Esophagus squamous epithelium (tissue), 5 donors: ENCODE results near the gene LMNTD2. TPM values are rescaled to one million over a fixed set of nuclear protein-coding genes. Genes with fewer than 3 reads are reported as not detected.
A peak's percentile ranks its signal among the peaks of the same experiment; 100 is the strongest.

ENCODE experiments used
- DNase-seq: peaks from one replicate; lab custom pipeline; 2025; lab: John Stamatoyannopoulos, UW
- H3K27ac ChIP-seq, 4 donors: fragments of 200-600 bp; sonication (generic); one replicate each; pipeline ENCODE4 v1.5.1; 2016 to 2019; ENCODE audit warnings: mild to moderate bottlenecking in 1 of 4
- H3K27me3 ChIP-seq, 4 donors: fragments of 200-600 bp; sonication (generic); 1 replicate in 3 of 4; 2 replicates in 1 of 4; pipeline versions ENCODE4 v1.5.1 to v1.6.0; 2017 to 2021; ENCODE audit warnings: antibody characterized with exemption in 1 of 4
- H3K36me3 ChIP-seq, 3 donors: fragments of 200-600 bp; sonication (generic); one replicate each; pipeline ENCODE4 v1.5.1; 2016 to 2019
- H3K4me1 ChIP-seq, 3 donors: fragments of 200-600 bp; sonication (generic); one replicate each; pipeline ENCODE4 v1.5.1; 2017 to 2019
- H3K4me3 ChIP-seq, 4 donors: fragments of 200-600 bp; sonication (generic); 1 replicate in 3 of 4; 2 replicates in 1 of 4; pipeline ENCODE4 v1.5.1; 2016 to 2019; ENCODE audit warnings: mild to moderate bottlenecking in 2 of 4, moderate library complexity in 1 of 4
- H3K9me3 ChIP-seq, 3 donors: fragments of 200-600 bp; sonication (generic); one replicate each; pipeline ENCODE4 v1.5.1; 2016 to 2019
- CTCF ChIP-seq, 6 experiments: fragments of 450-650 bp in 4 of 6; fragments of 200-600 bp in 2 of 6; sonication (generic) in 2 of 6; IDR thresholded peaks; one replicate each; pipeline ENCODE4 v1.5.1; 2016 to 2019; ENCODE audit warnings: antibody characterized with exemption in 6 of 6, mild to moderate bottlenecking in 4 of 6, moderate library complexity in 4 of 6
- POLR2A ChIP-seq, 4 donors: fragments of 450-650 bp; IDR thresholded peaks; one replicate each; pipeline ENCODE4 v1.6.1; 2017; ENCODE audit warnings: antibody characterized with exemption in 4 of 4, mild to moderate bottlenecking in 4 of 4, moderate library complexity in 3 of 4
- WGBS, 2 donors: methylation state at CpG; one replicate each; pipeline ENCODE4 v1.1.5; 2018; 5-methylcytosine and 5-hydroxymethylcytosine counted together
- intact Hi-C: fragments of 100-400 bp; cut with DNase I; formaldehyde crosslinking; loops from one replicate; pipeline ENCODE4 v1.15.0; 2022
- total RNA-seq, 4 donors: library from RNA; depleted of rRNA; stranded (reverse); fragments of >200 nt; gene quantifications; one replicate each; pipeline ENCODE4 v1.1.0, GENCODE V29; 2016
- donor health status: DM: yes; HTN: yes; CAD: no.

LMNTD2 gene, protein sequence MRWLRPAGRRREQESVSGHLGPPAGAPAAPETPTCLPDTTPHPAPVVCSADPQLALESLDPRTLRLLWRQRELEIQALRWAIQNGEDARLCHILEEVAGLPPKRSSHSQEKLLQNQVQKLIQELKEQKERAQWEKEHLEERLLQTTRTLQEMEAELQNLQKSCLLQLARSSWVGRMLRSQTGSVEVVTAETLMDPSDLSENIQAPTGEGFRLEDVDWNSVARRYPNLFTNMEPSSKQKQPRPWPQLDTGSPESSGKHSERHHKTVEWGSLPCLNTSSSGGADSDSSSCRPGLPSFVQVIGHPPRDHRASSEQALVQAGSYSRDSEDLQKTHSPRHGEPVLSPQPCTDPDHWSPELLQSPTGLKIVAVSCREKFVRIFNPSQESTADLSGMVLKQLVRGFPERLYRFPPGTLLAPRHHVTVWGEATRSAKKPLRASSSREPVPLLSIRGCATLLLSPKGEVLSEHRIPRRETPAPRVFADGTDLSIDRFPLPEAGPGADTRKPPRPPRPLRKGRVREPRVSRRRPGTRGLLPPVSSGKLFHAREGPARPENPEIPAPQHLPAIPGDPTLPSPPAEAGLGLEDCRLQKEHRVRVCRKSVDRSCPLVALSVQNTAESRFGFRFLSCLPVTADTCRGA
- total RNA-seq = 1 to 10 TPM; 2.1 to 4.6 (median 3.8) TPM

GRCh38 chr11:560305-561147 is at the start of gene LMNTD2, which contains the start of gene RASSF7:
Gene LMNTD2, minus strand, starts transcription at chr11:560738. Its CDS starts 22 bp downstream, at chr11:560716.
Gene RASSF7, plus strand, starts transcription at chr11:560970. Its CDS starts 799 bp downstream, at chr11:561769.
- Histone ChIP-seq H3K4me1 (peaks cover 19 to 64% (median 34%) of the 10 kb centered on the region in 3 donors), H3K36me3 (peaks cover 0 to 22% (median 0%) of the 10 kb centered on the region in 3 donors), H3K27me3 (peaks cover 0 to 40% (median 2%) of the 10 kb centered on the region in 4 donors), H3K9me3 (no peaks in the 10 kb centered on the region), H3K27ac (peak within 1 kb of the TSS; percentile 87 to 98 (median 94)), H3K4me3 (peak within 1 kb of the TSS; percentile 76 to 96 (median 92))
- intact Hi-C loops = no loop called here
- 16% methylated on average over 7 of the region's 95 CpGs; no CpG with 5 or more reads in 1 of the 2 donors for WGBS, 2 donors
- DNase-seq = peak; percentile 79
- TF ChIP-seq POLR2A (IDR thresholded peaks at IDR 0.05) (peak in 1 of 4 donors; percentile 64), CTCF (IDR thresholded peaks at IDR 0.05) (no peak)

DNA sequence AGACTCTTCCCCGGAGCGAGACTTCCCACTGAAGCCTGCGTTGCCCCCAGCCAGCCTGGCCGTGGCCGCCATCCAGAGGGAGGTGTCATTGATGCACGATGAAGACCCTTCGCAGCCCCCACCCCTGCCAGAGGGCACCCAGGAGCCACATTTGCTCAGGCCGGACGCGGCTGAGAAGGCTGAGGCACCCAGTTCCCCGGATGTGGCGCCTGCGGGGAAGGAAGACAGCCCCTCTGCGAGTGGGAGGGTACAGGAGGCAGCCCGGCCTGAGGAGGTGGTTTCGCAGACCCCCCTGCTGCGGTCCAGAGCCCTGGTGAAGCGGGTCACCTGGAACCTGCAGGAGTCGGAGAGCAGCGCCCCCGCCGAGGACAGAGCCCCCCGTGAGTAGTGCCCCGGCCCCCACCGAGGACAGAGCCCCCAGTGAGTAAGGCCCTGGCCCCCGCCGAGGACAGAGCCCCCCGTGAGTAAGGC is 48.8 kb upstream of the LMNTD2 start:
- TF ChIP-seq POLR2A (IDR thresholded peaks at IDR 0.05) (no peak), CTCF (IDR thresholded peaks at IDR 0.05) (no peak)
- peaks cover 67 to 95% (median 80%) of the 10 kb centered on the region in 3 donors for H3K36me3 ChIP-seq
- intact Hi-C loops = no loop called here
- no peaks in the 10 kb centered on the region for H3K9me3 ChIP-seq
- 100% methylated on average over 3 of the region's 28 CpGs; no CpG with 5 or more reads in 1 of the 2 donors for WGBS, 2 donors
- no peak for DNase-seq
- H3K27me3 ChIP-seq = no peaks in the 10 kb centered on the region
- H3K4me3 ChIP-seq = no peak overlapping the region
- peaks cover 24 to 53% (median 25%) of the 10 kb centered on the region in 3 donors for H3K4me1 ChIP-seq
- no peak overlapping the region for H3K27ac ChIP-seq

GRCh38 chr11:608791-609251 is 48.3 kb upstream of the LMNTD2 start:
- intact Hi-C loops = no loop called here
- no peak overlapping the region for H3K4me3 ChIP-seq
- TF ChIP-seq POLR2A (IDR thresholded peaks at IDR 0.05) (no peak), CTCF (IDR thresholded peaks at IDR 0.05) (no peak)
- H3K27ac ChIP-seq = no peak overlapping the region
- no peaks in the 10 kb centered on the region for H3K27me3 ChIP-seq
- DNase-seq = no peak
- no peaks in the 10 kb centered on the region for H3K9me3 ChIP-seq
- 79 to 90% methylated on average over 17 to 19 of the region's 28 CpGs for WGBS, 2 donors
- H3K4me1 ChIP-seq = peaks cover 19 to 47% (median 19%) of the 10 kb centered on the region in 3 donors
- H3K36me3 ChIP-seq = peaks cover 71 to 96% (median 82%) of the 10 kb centered on the region in 3 donors

GRCh38 chr11:607971-608659 is 47.6 kb upstream of the LMNTD2 start:
- no peaks in the 10 kb centered on the region for H3K9me3 ChIP-seq
- no peaks in the 10 kb centered on the region for H3K27me3 ChIP-seq
- no peak overlapping the region for H3K4me3 ChIP-seq
- no peak for TF ChIP-seq CTCF (IDR thresholded peaks at IDR 0.05)
- H3K27ac ChIP-seq = no peak overlapping the region
- WGBS, 2 donors = 90 to 95% methylated on average over 2 to 3 of the region's 45 CpGs
- no peak for DNase-seq
- intact Hi-C loops = no loop called here
- peaks cover 72 to 100% (median 81%) of the 10 kb centered on the region in 3 donors for H3K36me3 ChIP-seq
- peaks cover 14 to 40% (median 15%) of the 10 kb centered on the region in 3 donors for H3K4me1 ChIP-seq
